Transverse colon (tissue), 4 donors: ENCODE measurements around the gene DCAF12L1.

Experiments used
- CTCF ChIP-seq, 5 experiments: fragments of 200-600 bp in 3 of 5; fragments of 450-650 bp in 2 of 5; sonication (generic) in 3 of 5; IDR thresholded peaks; 1 replicate in 2 of 5; 2 replicates in 3 of 5; pipeline ENCODE4 v1.5.1; 2016 to 2017; ENCODE audit warnings: antibody characterized with exemption in 5 of 5, inconsistent platforms in 3 of 5, mild to moderate bottlenecking in 2 of 5, moderate library complexity in 1 of 5
- EP300 ChIP-seq: sonication (generic); formaldehyde crosslinking; IDR thresholded peaks from one replicate; pipeline ENCODE4 v1.6.1; 2017; ENCODE audit warnings: antibody characterized with exemption, low read depth
- POLR2A ChIP-seq: fragments of 450-650 bp; IDR thresholded peaks from one replicate; pipeline ENCODE4 v1.6.1; 2016; ENCODE audit warnings: antibody characterized with exemption, mild to moderate bottlenecking, moderate library complexity
- POLR2AphosphoS5 ChIP-seq, 3 donors: sonication (generic); formaldehyde crosslinking; IDR thresholded peaks; one replicate each; pipeline ENCODE4 v1.6.1; 2016; ENCODE audit warnings: antibody characterized with exemption in 3 of 3

- TF ChIP-seq CTCF (IDR thresholded peaks at IDR 0.05) (no peak), POLR2A (no peak), POLR2AphosphoS5 (IDR thresholded peaks at IDR 0.05) (no peak), EP300 (no peak)
Observed at GRCh38 chrX:126551306-126551705, 1.3 kb downstream of the DCAF12L1 start.
